HEK293 (cell line): ENCODE measurements around the gene NDUFS7.

Source experiments
- AEBP2 ChIP-seq: fragments of 450-650 bp; formaldehyde crosslinking; IDR thresholded peaks from 2 replicates; pipeline ENCODE4 v1.5.1; 2016; ENCODE audit warnings: missing biosample characterization, missing genetic modification characterization, borderline replicate concordance
- SCRT2 ChIP-seq: fragments of 450-650 bp; formaldehyde crosslinking; IDR thresholded peaks from 2 replicates; pipeline ENCODE4 v1.5.1; 2016; ENCODE audit warnings: missing biosample characterization, missing genetic modification characterization
- ZFP69B ChIP-seq: fragments of 450-650 bp; formaldehyde crosslinking; IDR thresholded peaks from 2 replicates; pipeline ENCODE4 v1.5.1; 2016; ENCODE audit warnings: missing biosample characterization, missing genetic modification characterization
- ZNF23 ChIP-seq: fragments of 450-650 bp; formaldehyde crosslinking; IDR thresholded peaks from 2 replicates; pipeline ENCODE4 v1.5.1; 2016; ENCODE audit warnings: missing biosample characterization, missing genetic modification characterization, borderline replicate concordance
- ZNF248 ChIP-seq: fragments of 450-650 bp; formaldehyde crosslinking; IDR thresholded peaks from 2 replicates; pipeline ENCODE4 v1.5.1; 2017; ENCODE audit warnings: missing biosample characterization, missing genetic modification characterization
- ZNF670 ChIP-seq: fragments of 450-650 bp; formaldehyde crosslinking; IDR thresholded peaks from 2 replicates; pipeline ENCODE4 v1.5.1; 2016; ENCODE audit warnings: missing biosample characterization, missing genetic modification characterization, low read depth
- ZNF76 ChIP-seq: fragments of 450-650 bp; formaldehyde crosslinking; IDR thresholded peaks from 2 replicates; pipeline ENCODE4; 2016; ENCODE audit warnings: low read depth, missing biosample characterization, missing genetic modification characterization, borderline replicate concordance
- TF ChIP-seq, protein P1 (sequence below): fragments of 450-650 bp; formaldehyde crosslinking; IDR thresholded peaks from 2 replicates; pipeline ENCODE4 v1.5.1; 2016; ENCODE audit warnings: missing biosample characterization, missing genetic modification characterization

GRCh38 chr19:1377176-1377964, 6.3 kb upstream of the NDUFS7 start:
- no peak for TF ChIP-seq ZNF670 (tag by site-specific recombination)
- TF ChIP-seq, protein P1, sequence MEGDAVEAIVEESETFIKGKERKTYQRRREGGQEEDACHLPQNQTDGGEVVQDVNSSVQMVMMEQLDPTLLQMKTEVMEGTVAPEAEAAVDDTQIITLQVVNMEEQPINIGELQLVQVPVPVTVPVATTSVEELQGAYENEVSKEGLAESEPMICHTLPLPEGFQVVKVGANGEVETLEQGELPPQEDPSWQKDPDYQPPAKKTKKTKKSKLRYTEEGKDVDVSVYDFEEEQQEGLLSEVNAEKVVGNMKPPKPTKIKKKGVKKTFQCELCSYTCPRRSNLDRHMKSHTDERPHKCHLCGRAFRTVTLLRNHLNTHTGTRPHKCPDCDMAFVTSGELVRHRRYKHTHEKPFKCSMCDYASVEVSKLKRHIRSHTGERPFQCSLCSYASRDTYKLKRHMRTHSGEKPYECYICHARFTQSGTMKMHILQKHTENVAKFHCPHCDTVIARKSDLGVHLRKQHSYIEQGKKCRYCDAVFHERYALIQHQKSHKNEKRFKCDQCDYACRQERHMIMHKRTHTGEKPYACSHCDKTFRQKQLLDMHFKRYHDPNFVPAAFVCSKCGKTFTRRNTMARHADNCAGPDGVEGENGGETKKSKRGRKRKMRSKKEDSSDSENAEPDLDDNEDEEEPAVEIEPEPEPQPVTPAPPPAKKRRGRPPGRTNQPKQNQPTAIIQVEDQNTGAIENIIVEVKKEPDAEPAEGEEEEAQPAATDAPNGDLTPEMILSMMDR (tag by site-specific recombination), result no peak
- no peak for TF ChIP-seq SCRT2 (tag by site-specific recombination)
- TF ChIP-seq AEBP2 (tag by site-specific recombination), result no peak
- no peak for TF ChIP-seq ZNF23 (tag by site-specific recombination)
- TF ChIP-seq ZNF76, result no peak
- no peak for TF ChIP-seq ZNF248 (tag by site-specific recombination)
- TF ChIP-seq ZFP69B, result no peak
